Psoas muscle (tissue), 8 donors: ENCODE measurements around the gene PLA2G1B. TPM values are rescaled to one million over a fixed set of nuclear protein-coding genes. Genes with fewer than 3 reads are reported as not detected.
A peak's percentile ranks its signal among the peaks of the same experiment; 100 is the strongest.

ENCODE experiments used
- ATAC-seq, 4 donors: fragments of 200-7000 bp; cut with Tn5 transposase; one replicate each; pipeline ENCODE4 v1.9.1; 2020; ENCODE audit warnings: moderate library complexity in 3 of 4, mild to moderate bottlenecking in 2 of 4
- DNase-seq, 2 donors: peaks; one replicate each; pipeline ENCODE4 v3.0.0-alpha.2; 2020
- H3K27ac ChIP-seq: fragments of 200-600 bp; one replicate; pipeline ENCODE4 v1.8.0; 2022
- H3K27me3 ChIP-seq, 3 donors: fragments of 200-600 bp in 1 of 3; one replicate each; pipeline versions ENCODE4 v1.6.1 to v1.8.0; 2013 to 2022; ENCODE audit warnings: low read length in 2 of 3, mild to moderate bottlenecking in 2 of 3, moderate library complexity in 1 of 3; ENCODE audit not compliant: insufficient read depth in 3 of 3
- H3K36me3 ChIP-seq, 2 donors: fragments of 200-600 bp in 1 of 2; one replicate each; pipeline versions ENCODE4 v1.6.1 to v1.8.0; 2013 to 2022; ENCODE audit warnings: low read depth in 1 of 2, mild to moderate bottlenecking in 1 of 2, moderate library complexity in 1 of 2; ENCODE audit not compliant: insufficient read depth in 1 of 2
- H3K4me1 ChIP-seq: fragments of 200-600 bp; one replicate; pipeline ENCODE4 v1.8.0; 2022
- H3K4me3 ChIP-seq: fragments of 200-600 bp; one replicate; pipeline ENCODE4 v1.8.0; 2022; ENCODE audit warnings: mild to moderate bottlenecking
- H3K9me3 ChIP-seq: fragments of 200-600 bp; one replicate; pipeline ENCODE4 v1.8.0; 2022
- WGBS, 3 donors: extraction: QIAGEN DNeasy Blood & Tissue Kit; methylation state at CpG; one replicate each; pipeline versions ENCODE4 v1.1.6 to v1.1.7; 2013; 5-methylcytosine and 5-hydroxymethylcytosine counted together
- intact Hi-C, 2 donors: fragments of 100-400 bp; cut with DNase I; formaldehyde crosslinking; loops; one replicate each; pipeline versions ENCODE4 v1.11.0 to v1.14.2; 2022
- polyA plus RNA-seq, 3 donors: library from polyadenylated mRNA; stranded (reverse); fragments of 200-250 nt; gene quantifications; one replicate each; pipeline ENCODE4 v1.2.3, GENCODE V29; 2013
- total RNA-seq, 4 donors: library from RNA; stranded (reverse); fragmentation: NEBNext Ultra II Directional in 2 of 4; extraction: Animal tissue kit (Norgen Biotek cat#: 25700) in 2 of 4; gene quantifications; one replicate each; pipeline versions ENCODE4 v1.2.1 to v1.2.4, GENCODE V29; 2021 to 2023
- TF ChIP-seq, protein P1 (sequence below): fragments of 200-600 bp; IDR thresholded peaks from one replicate; pipeline ENCODE4 v1.8.0; 2022; ENCODE audit warnings: antibody characterized with exemption
- donor health status: healthy with polysubstance abuse.
- donor health status: DM: no; HTN: no; CAD: no; lungs with moderate emphysema.
- donor health status: Bipolar disorder and iron deficiency.
- donor health status: healthy.
- donor health status: DM: yes; HTN: yes; CAD: no.
- donor health status: DM: no; HTN: no; CAD: no.
- donor health status: DM: no; HTN: no; CAD: no.
- donor health status: DM: yes; HTN: yes; CAD: no.

The PLA2G1B gene
- total and polyA plus RNA-seq, 7 donors: 0.39 to 1.0 (median 0.81) TPM; not detected in 4

- H3K27ac ChIP-seq: no peak overlapping the region
- DNase-seq (peak in 1 of 2 donors; percentile 23), ATAC-seq (no peak)
- H3K27me3 ChIP-seq: no peaks in the 10 kb centered on the region
- TF ChIP-seq, protein P1, sequence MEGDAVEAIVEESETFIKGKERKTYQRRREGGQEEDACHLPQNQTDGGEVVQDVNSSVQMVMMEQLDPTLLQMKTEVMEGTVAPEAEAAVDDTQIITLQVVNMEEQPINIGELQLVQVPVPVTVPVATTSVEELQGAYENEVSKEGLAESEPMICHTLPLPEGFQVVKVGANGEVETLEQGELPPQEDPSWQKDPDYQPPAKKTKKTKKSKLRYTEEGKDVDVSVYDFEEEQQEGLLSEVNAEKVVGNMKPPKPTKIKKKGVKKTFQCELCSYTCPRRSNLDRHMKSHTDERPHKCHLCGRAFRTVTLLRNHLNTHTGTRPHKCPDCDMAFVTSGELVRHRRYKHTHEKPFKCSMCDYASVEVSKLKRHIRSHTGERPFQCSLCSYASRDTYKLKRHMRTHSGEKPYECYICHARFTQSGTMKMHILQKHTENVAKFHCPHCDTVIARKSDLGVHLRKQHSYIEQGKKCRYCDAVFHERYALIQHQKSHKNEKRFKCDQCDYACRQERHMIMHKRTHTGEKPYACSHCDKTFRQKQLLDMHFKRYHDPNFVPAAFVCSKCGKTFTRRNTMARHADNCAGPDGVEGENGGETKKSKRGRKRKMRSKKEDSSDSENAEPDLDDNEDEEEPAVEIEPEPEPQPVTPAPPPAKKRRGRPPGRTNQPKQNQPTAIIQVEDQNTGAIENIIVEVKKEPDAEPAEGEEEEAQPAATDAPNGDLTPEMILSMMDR: no peak
- H3K4me1 ChIP-seq: peaks cover 3% of the 10 kb centered on the region
- 78 to 85% (median 79%) methylated on average over 12 of the region's 12 CpGs for WGBS, 3 donors
- H3K4me3 ChIP-seq: no peak overlapping the region
- intact Hi-C loops: no loop called here
- no peaks in the 10 kb centered on the region for H3K36me3 ChIP-seq
- H3K9me3 ChIP-seq: no peaks in the 10 kb centered on the region
Measured at GRCh38 chr12:120287491-120287890, 40.1 kb downstream of the PLA2G1B start.

DNA sequence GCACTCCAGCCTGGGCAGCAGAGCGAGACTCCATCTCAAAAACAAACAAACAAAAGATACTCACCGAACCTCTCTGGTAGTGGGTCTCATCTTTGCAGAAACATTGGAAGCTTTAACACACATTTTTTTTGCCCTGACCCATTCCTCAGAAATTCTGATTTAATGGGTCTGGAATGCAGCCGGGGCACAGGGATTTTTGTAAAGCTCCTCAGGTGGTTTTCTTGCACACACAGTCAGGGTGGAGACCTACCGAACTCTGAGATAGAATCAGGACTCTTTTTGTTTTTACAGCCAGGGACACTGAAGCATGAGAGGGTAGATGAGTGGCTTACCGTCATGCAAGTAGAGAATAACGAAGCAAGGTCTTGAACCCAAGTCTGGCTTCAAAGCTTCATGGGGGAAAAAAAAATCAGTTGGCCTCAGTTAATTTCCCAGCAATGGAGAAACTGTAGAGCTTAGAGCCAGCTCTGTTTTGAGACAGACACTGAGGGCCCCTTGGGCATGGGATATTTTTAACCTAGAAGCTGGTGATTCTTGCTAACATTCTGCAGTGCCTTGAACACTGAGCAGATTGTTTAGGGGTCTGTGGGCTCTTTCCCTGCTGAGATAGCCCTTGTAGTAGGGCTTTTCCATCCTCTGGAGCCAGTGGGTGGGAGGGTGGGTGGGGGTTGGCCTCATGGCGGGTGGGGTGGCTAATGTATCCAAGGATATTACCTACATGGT is 40.6 kb downstream of the PLA2G1B start:
- ATAC-seq (no peak), DNase-seq (no peak)
- WGBS, 3 donors: 56 to 68% (median 61%) methylated on average over 7 of the region's 7 CpGs
- Histone ChIP-seq H3K27me3 (no peaks in the 10 kb centered on the region), H3K27ac (no peak overlapping the region), H3K36me3 (no peaks in the 10 kb centered on the region), H3K4me1 (peaks cover 3% of the 10 kb centered on the region), H3K4me3 (no peak overlapping the region), H3K9me3 (no peaks in the 10 kb centered on the region)
- intact Hi-C loops: no loop called here
- TF ChIP-seq, protein P1: no peak

DNA sequence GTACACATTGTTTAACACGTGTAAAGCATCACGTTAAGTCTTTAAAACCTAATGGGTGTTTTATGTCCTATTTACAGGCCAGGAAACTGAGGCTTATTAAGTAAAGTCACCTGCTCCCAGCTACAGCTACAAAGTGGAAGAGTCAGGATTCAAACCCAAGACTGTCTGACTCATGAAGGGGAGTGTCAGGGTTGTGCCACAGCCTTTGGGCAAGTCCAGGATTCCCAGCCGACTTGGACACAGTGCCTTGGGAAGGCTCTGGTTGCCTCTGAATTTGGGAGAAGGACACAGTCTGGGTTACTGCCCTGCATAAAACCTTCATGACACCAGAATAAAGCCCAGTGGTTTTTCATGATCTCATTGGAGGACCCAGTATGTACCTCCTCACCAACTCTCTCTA is 43.2 kb downstream of the PLA2G1B start:
- ATAC-seq (no peak), DNase-seq (no peak)
- Histone ChIP-seq H3K4me1 (no peaks in the 10 kb centered on the region), H3K36me3 (no peaks in the 10 kb centered on the region), H3K27ac (no peak overlapping the region), H3K9me3 (no peaks in the 10 kb centered on the region), H3K27me3 (no peaks in the 10 kb centered on the region), H3K4me3 (no peak overlapping the region)
- 75 to 84% (median 80%) methylated on average over 3 of the region's 3 CpGs for WGBS, 3 donors
- intact Hi-C loops: no loop called here
- TF ChIP-seq, protein P1: no peak

DNA sequence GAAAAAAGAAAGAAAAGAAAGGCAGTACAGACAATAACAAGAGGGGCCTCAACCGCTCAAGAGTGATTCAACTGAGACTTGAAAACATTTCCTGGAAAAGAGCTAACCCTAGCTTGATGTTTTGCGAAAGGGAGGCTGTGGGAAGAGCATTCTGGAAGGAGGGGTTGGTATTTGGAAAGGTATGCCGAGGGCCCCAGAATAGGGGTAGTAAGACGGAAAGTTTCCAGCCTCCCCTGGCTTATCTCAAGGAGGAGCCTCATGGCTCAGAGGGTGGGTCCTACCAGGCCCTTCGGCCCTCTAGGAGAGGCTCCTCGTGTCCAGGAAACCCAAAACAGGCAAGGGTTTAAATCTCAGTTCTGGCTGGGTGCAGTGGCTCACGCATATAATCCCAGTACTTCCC is 44.3 kb downstream of the PLA2G1B start:
- DNase-seq: no peak
- no peak for ATAC-seq
- H3K4me3 ChIP-seq: no peak overlapping the region
- WGBS, 3 donors: 72 to 79% (median 76%) methylated on average over 7 of the region's 7 CpGs
- H3K4me1 ChIP-seq: no peaks in the 10 kb centered on the region
- H3K27ac ChIP-seq: no peak overlapping the region
- intact Hi-C loops: no loop called here
- TF ChIP-seq, protein P1: no peak
- no peaks in the 10 kb centered on the region for H3K36me3 ChIP-seq
- no peaks in the 10 kb centered on the region for H3K9me3 ChIP-seq
- H3K27me3 ChIP-seq: no peaks in the 10 kb centered on the region
